CD8-positive, alpha-beta memory T cell (primary cell): Measurements from ENCODE around the gene BATF. TPM values are rescaled to one million over a fixed set of nuclear protein-coding genes. Genes with fewer than 3 reads are reported as not detected.

Experiments used
- CTCF ChIA-PET: fragments of 350-600 bp; sonication (Branson Sonifier 250); formaldehyde crosslinking; loops from one replicate; lab custom pipeline; 2021; ENCODE audit warnings: antibody characterized with exemption; lab: Charles Lee
- POLR2A ChIA-PET: fragments of 350-600 bp; sonication (Branson Sonifier 250); formaldehyde crosslinking; loops from one replicate; lab custom pipeline; 2021; ENCODE audit warnings: antibody characterized with exemption; lab: Charles Lee
- DNase-seq, 5 donors: peaks; one replicate each; pipeline versions ENCODE4 v3.0.0 to v3.0.0-alpha.2; 2020 to 2022; ENCODE audit warnings: mixed read lengths in 1 of 5
- H3K27ac ChIP-seq: one replicate; pipeline ENCODE4 v1.7.0; 2013; ENCODE audit warnings: low read depth, mild to moderate bottlenecking, low read length, moderate library complexity
- H3K27me3 ChIP-seq: 2 replicates; pipeline ENCODE4 v1.7.0; 2013; ENCODE audit warnings: low read length, mild to moderate bottlenecking; ENCODE audit not compliant: insufficient read depth, poor library complexity, severe bottlenecking
- H3K36me3 ChIP-seq: 2 replicates; pipeline ENCODE4 v1.7.0; 2013; ENCODE audit warnings: mild to moderate bottlenecking, low read length, moderate library complexity; ENCODE audit not compliant: insufficient read depth
- H3K4me1 ChIP-seq: 2 replicates; pipeline ENCODE4 v1.7.0; 2013; ENCODE audit warnings: mild to moderate bottlenecking, low read length, moderate library complexity; ENCODE audit not compliant: insufficient read depth
- H3K4me3 ChIP-seq: 2 replicates; pipeline ENCODE4 v1.7.0; 2013; ENCODE audit warnings: mild to moderate bottlenecking, low read length
- H3K9me3 ChIP-seq: 2 replicates; pipeline ENCODE4 v1.7.0; 2013; ENCODE audit warnings: mild to moderate bottlenecking, low read length
- H3K27ac Mint-ChIP-seq, 8 donors: one replicate each; pipeline ENCODE4 v1.8.0; 2020 to 2021; ENCODE audit warnings: mixed read lengths in 8 of 8, mild to moderate bottlenecking in 6 of 8, inconsistent platforms in 3 of 8, moderate library complexity in 3 of 8
- H3K27me3 Mint-ChIP-seq, 2 donors: one replicate each; pipeline ENCODE4 v1.8.0; 2020 to 2021; ENCODE audit warnings: mixed read lengths in 2 of 2, mild to moderate bottlenecking in 1 of 2, moderate library complexity in 1 of 2
- H3K36me3 Mint-ChIP-seq, 3 donors: one replicate each; pipeline ENCODE4 v1.8.0; 2020 to 2021; ENCODE audit warnings: mixed read lengths in 3 of 3, inconsistent platforms in 1 of 3, mild to moderate bottlenecking in 1 of 3
- H3K4me1 Mint-ChIP-seq, 3 donors: one replicate each; pipeline ENCODE4 v1.8.0; 2020 to 2021; ENCODE audit warnings: mixed read lengths in 3 of 3, inconsistent platforms in 1 of 3, mild to moderate bottlenecking in 1 of 3
- H3K4me3 Mint-ChIP-seq, 7 donors: one replicate each; pipeline ENCODE4 v1.8.0; 2020 to 2021; ENCODE audit warnings: mixed read lengths in 7 of 7, mild to moderate bottlenecking in 6 of 7, moderate library complexity in 4 of 7, inconsistent platforms in 2 of 7
- H3K9me3 Mint-ChIP-seq, 5 donors: one replicate each; pipeline ENCODE4 v1.8.0; 2020 to 2022; ENCODE audit warnings: mixed read lengths in 5 of 5, mild to moderate bottlenecking in 3 of 5, moderate library complexity in 2 of 5, inconsistent platforms in 1 of 5
- polyA plus RNA-seq: library from polyadenylated mRNA; unstranded; fragments of 300-500 nt; fragmentation: Illumina TruSeq; gene quantifications from one replicate; pipeline ENCODE4 v1.2.3, GENCODE V29; 2021
- total RNA-seq, 2 experiments: library from RNA; stranded (reverse); gene quantifications; one replicate each; pipeline ENCODE4 v1.2.3, GENCODE V29; 2021

BATF gene
- total and polyA plus RNA-seq, 3 experiments from 2014 or later, result 60.4 to 172 (median 165) TPM

GRCh38 chr14:75486318-75486717, 36.0 kb upstream of the BATF start:
- ChIA-PET CTCF (interaction anchor here (3.8 kb wide), 1 partner anchor 179 kb away, joined by 52 read pairs; no protein-coding TSS in a partner anchor), POLR2A (interaction anchor here (1.6 kb wide), 1 partner anchor 29 kb away, joined by 5 read pairs; no protein-coding TSS in a partner anchor)
- H3K27ac ChIP-seq, result no peak overlapping the region

GRCh38 chr14:75487155-75487671, 35.1 kb upstream of the BATF start:
- peaks cover 0 to 1% of the 10 kb centered on the region in 2 donors for H3K27me3 Mint-ChIP-seq
- no peaks in the 10 kb centered on the region for H3K36me3 Mint-ChIP-seq
- H3K4me1 Mint-ChIP-seq, result peaks cover 12 to 24% (median 22%) of the 10 kb centered on the region in 3 donors
- CTCF ChIA-PET, result interaction anchor here (1.1 to 5.2 kb wide), 9 partner anchors 13 to 180 kb away, joined by 3 to 52 read pairs (median 8); no protein-coding TSS in a partner anchor
- peak overlapping the region in 6 of 7 donors; percentile 4 to 65 (median 20) for H3K4me3 Mint-ChIP-seq
- Histone ChIP-seq H3K9me3 (no peaks in the 10 kb centered on the region), H3K27ac (no peak overlapping the region), H3K4me3 (no peak overlapping the region), H3K4me1 (peaks cover 7% of the 10 kb centered on the region), H3K36me3 (no peaks in the 10 kb centered on the region), H3K27me3 (no peaks in the 10 kb centered on the region)
- H3K9me3 Mint-ChIP-seq, result no peaks in the 10 kb centered on the region
- POLR2A ChIA-PET, result interaction anchor here (1.6 kb wide), 1 partner anchor 28 kb away, joined by 5 read pairs; no protein-coding TSS in a partner anchor
- peak overlapping the region in 5 of 8 donors; percentile 24 to 70 (median 36) for H3K27ac Mint-ChIP-seq
- DNase-seq, result peak in 1 of 5 donors; percentile 22

More at GRCh38 chr14:75486318-75486717, 36.0 kb upstream of the BATF start:
- Histone ChIP-seq H3K36me3 (no peaks in the 10 kb centered on the region), H3K4me3 (no peak overlapping the region), H3K4me1 (peaks cover 7% of the 10 kb centered on the region), H3K9me3 (no peaks in the 10 kb centered on the region), H3K27me3 (no peaks in the 10 kb centered on the region)
- Mint-ChIP-seq H3K36me3 (no peaks in the 10 kb centered on the region), H3K4me3 (no peak overlapping the region), H3K4me1 (peaks cover 12 to 24% (median 22%) of the 10 kb centered on the region in 3 donors), H3K27me3 (peaks cover 0 to 1% of the 10 kb centered on the region in 2 donors), H3K27ac (peak overlapping the region in 1 of 8 donors; percentile 29), H3K9me3 (no peaks in the 10 kb centered on the region)
- DNase-seq, result no peak

- H3K36me3 Mint-ChIP-seq, result no peaks in the 10 kb centered on the region
- Histone ChIP-seq H3K36me3 (no peaks in the 10 kb centered on the region), H3K9me3 (no peaks in the 10 kb centered on the region), H3K4me3 (no peak overlapping the region), H3K27me3 (no peaks in the 10 kb centered on the region), H3K4me1 (peaks cover 7% of the 10 kb centered on the region), H3K27ac (no peak overlapping the region)
- no peaks in the 10 kb centered on the region for H3K9me3 Mint-ChIP-seq
- POLR2A ChIA-PET, result interaction anchor here (0.8 kb wide), 1 partner anchor 26 kb away, joined by 4 read pairs; no protein-coding TSS in a partner anchor
- peaks cover 0 to 1% of the 10 kb centered on the region in 2 donors for H3K27me3 Mint-ChIP-seq
- H3K4me3 Mint-ChIP-seq, result no peak overlapping the region
- CTCF ChIA-PET, result interaction anchor here (0.8 to 5.2 kb wide), 32 partner anchors 8 to 363 kb away, joined by 3 to 52 read pairs (median 4); partner anchors contain the start of gene NEK9
- H3K27ac Mint-ChIP-seq, result no peak overlapping the region
- peaks cover 12 to 28% (median 27%) of the 10 kb centered on the region in 3 donors for H3K4me1 Mint-ChIP-seq
- no peak for DNase-seq
Observed at GRCh38 chr14:75489480-75489837, 32.8 kb upstream of the BATF start.

GRCh38 chr14:75491376-75491978, 30.8 kb upstream of the BATF start:
- Mint-ChIP-seq H3K27ac (no peak overlapping the region), H3K36me3 (no peaks in the 10 kb centered on the region), H3K27me3 (peaks cover 0 to 1% of the 10 kb centered on the region in 2 donors), H3K4me1 (peaks cover 12 to 31% (median 31%) of the 10 kb centered on the region in 3 donors), H3K9me3 (no peaks in the 10 kb centered on the region), H3K4me3 (no peak overlapping the region)
- peaks cover 7% of the 10 kb centered on the region for H3K4me1 ChIP-seq
- H3K27me3 ChIP-seq, result no peaks in the 10 kb centered on the region
- ChIA-PET CTCF (interaction anchor here (0.9 to 5.2 kb wide), 3 partner anchors 22 to 75 kb away, joined by 3 to 25 read pairs (median 3); no protein-coding TSS in a partner anchor), POLR2A (no interaction called here)
- H3K9me3 ChIP-seq, result no peaks in the 10 kb centered on the region
- H3K36me3 ChIP-seq, result no peaks in the 10 kb centered on the region
- H3K27ac ChIP-seq, result no peak overlapping the region
- H3K4me3 ChIP-seq, result no peak overlapping the region
- no peak for DNase-seq

GRCh38 chr14:75492832-75493591, 29.3 kb upstream of the BATF start:
- Mint-ChIP-seq H3K36me3 (no peaks in the 10 kb centered on the region), H3K27ac (peak overlapping the region in 2 of 8 donors; percentile 2 to 63), H3K9me3 (no peaks in the 10 kb centered on the region), H3K4me3 (no peak overlapping the region), H3K4me1 (peaks cover 11 to 34% (median 33%) of the 10 kb centered on the region in 3 donors), H3K27me3 (peaks cover 0 to 1% of the 10 kb centered on the region in 2 donors)
- POLR2A ChIA-PET, result no interaction called here
- no peaks in the 10 kb centered on the region for H3K9me3 ChIP-seq
- DNase-seq, result no peak
- H3K27me3 ChIP-seq, result no peaks in the 10 kb centered on the region
- no peaks in the 10 kb centered on the region for H3K36me3 ChIP-seq
- H3K4me3 ChIP-seq, result no peak overlapping the region
- H3K4me1 ChIP-seq, result peaks cover 10% of the 10 kb centered on the region
- CTCF ChIA-PET, result interaction anchor here (0.8 kb wide), 1 partner anchor 85 kb away, joined by 3 read pairs; no protein-coding TSS in a partner anchor
- H3K27ac ChIP-seq, result no peak overlapping the region

- H3K4me1 Mint-ChIP-seq, result peaks cover 10 to 31% (median 28%) of the 10 kb centered on the region in 3 donors
- no peak for DNase-seq
- H3K4me3 ChIP-seq, result no peak overlapping the region
- H3K4me1 ChIP-seq, result peaks cover 9% of the 10 kb centered on the region
- H3K27me3 ChIP-seq, result no peaks in the 10 kb centered on the region
- no peaks in the 10 kb centered on the region for H3K9me3 ChIP-seq
- H3K27ac Mint-ChIP-seq, result no peak overlapping the region
- POLR2A ChIA-PET, result no interaction called here
- H3K36me3 Mint-ChIP-seq, result no peaks in the 10 kb centered on the region
- no peak overlapping the region for H3K4me3 Mint-ChIP-seq
- H3K9me3 Mint-ChIP-seq, result no peaks in the 10 kb centered on the region
- H3K27me3 Mint-ChIP-seq, result peaks cover 0 to 1% of the 10 kb centered on the region in 2 donors
- no peak overlapping the region for H3K27ac ChIP-seq
- CTCF ChIA-PET, result interaction anchor here (0.8 kb wide), 1 partner anchor 84 kb away, joined by 3 read pairs; no protein-coding TSS in a partner anchor
- no peaks in the 10 kb centered on the region for H3K36me3 ChIP-seq
Observed at GRCh38 chr14:75493592-75494087, 28.6 kb upstream of the BATF start.

GRCh38 chr14:75494896-75495295, 27.4 kb upstream of the BATF start:
- ChIA-PET CTCF (interaction anchor here (0.6 to 4.2 kb wide), 5 partner anchors 20 to 363 kb away, joined by 3 to 15 read pairs (median 4); no protein-coding TSS in a partner anchor), POLR2A (no interaction called here)
- Mint-ChIP-seq H3K9me3 (no peaks in the 10 kb centered on the region), H3K4me1 (peaks cover 7 to 35% (median 32%) of the 10 kb centered on the region in 3 donors), H3K4me3 (no peak overlapping the region), H3K27ac (no peak overlapping the region), H3K27me3 (peaks cover 0 to 1% of the 10 kb centered on the region in 2 donors), H3K36me3 (no peaks in the 10 kb centered on the region)
- no peaks in the 10 kb centered on the region for H3K27me3 ChIP-seq
- peaks cover 7% of the 10 kb centered on the region for H3K4me1 ChIP-seq
- no peak overlapping the region for H3K4me3 ChIP-seq
- no peaks in the 10 kb centered on the region for H3K9me3 ChIP-seq
- no peak for DNase-seq
- H3K27ac ChIP-seq, result no peak overlapping the region
- no peaks in the 10 kb centered on the region for H3K36me3 ChIP-seq
